NCI-H2171 (cell line): ENCODE results near the gene RASSF7.
"Not testable (repeated sequence)": the region's sequence is repeated elsewhere in the genome, so short reads cannot be mapped to it uniquely, and the experiment has no call there.

Source experiments
- DNase-seq: peaks from one replicate; lab custom pipeline; 2025; lab: John Stamatoyannopoulos, UW

RASSF7 gene

GRCh38 chr11:560305-561147 lies at the start of gene RASSF7, which contains the start of gene LMNTD2:
Gene RASSF7 (plus strand): TSS chr11:560970. CDS start chr11:561769, 799 bp downstream.
Gene LMNTD2 (minus strand): TSS chr11:560738. CDS start chr11:560716, 22 bp downstream.
- peak; percentile 80 for DNase-seq

GRCh38 chr11:512761-513595 lies 47.8 kb upstream of the RASSF7 start:
- DNase-seq, result no peak

- DNase-seq, result no peak
Observed at GRCh38 chr11:514606-515005, 46.2 kb upstream of the RASSF7 start.

GRCh38 chr11:515131-515530 lies 45.6 kb upstream of the RASSF7 start:
- DNase-seq, result no peak

GRCh38 chr11:516400-516799 lies 44.4 kb upstream of the RASSF7 start:
- DNase-seq, result no peak

- not testable (repeated sequence) for DNase-seq
Observed at GRCh38 chr11:516918-517685, 43.7 kb upstream of the RASSF7 start.

- DNase-seq, result peak; percentile 48
Observed at GRCh38 chr11:518463-519202, 42.1 kb upstream of the RASSF7 start.

- no peak for DNase-seq
Observed at GRCh38 chr11:520428-521176, 40.2 kb upstream of the RASSF7 start.

- no peak for DNase-seq
Observed at GRCh38 chr11:521177-521688, 39.5 kb upstream of the RASSF7 start.

GRCh38 chr11:526192-526591 lies 34.6 kb upstream of the RASSF7 start:
- no peak for DNase-seq

- no peak for DNase-seq
Observed at GRCh38 chr11:528166-528814, 32.5 kb upstream of the RASSF7 start.

GRCh38 chr11:528815-529727 lies 31.7 kb upstream of the RASSF7 start:
- no peak for DNase-seq

GRCh38 chr11:529728-530411 lies 30.9 kb upstream of the RASSF7 start:
- DNase-seq, result no peak

- DNase-seq, result no peak
Observed at GRCh38 chr11:530960-531831, 29.6 kb upstream of the RASSF7 start.

- no peak for DNase-seq
Observed at GRCh38 chr11:531919-532526, 28.7 kb upstream of the RASSF7 start.

- DNase-seq, result no peak
Observed at GRCh38 chr11:532527-532985, 28.2 kb upstream of the RASSF7 start.
